Activated CD8-positive, alpha-beta T cell treated with anti-CD3 and anti-CD28 coated beads for 36 hours (primary cell): ENCODE results near the gene SSRP1. TPM values are rescaled to one million over a fixed set of nuclear protein-coding genes. Genes with fewer than 3 reads are reported as not detected.
"Not testable (repeated sequence)": the region's sequence is repeated elsewhere in the genome, so short reads cannot be mapped to it uniquely, and the experiment has no call there.

Source experiments
- ATAC-seq: fragments of 200-7000 bp; cut with Tn5 transposase; one replicate; pipeline ENCODE4 v1.10.0; 2021; ENCODE audit warnings: mild to moderate bottlenecking, moderate library complexity
- CTCF ChIA-PET: fragments of 350-600 bp; sonication (Branson Sonifier 250); formaldehyde crosslinking; loops from one replicate; lab custom pipeline; 2021; ENCODE audit warnings: antibody characterized with exemption; lab: Charles Lee
- POLR2A ChIA-PET: fragments of 350-600 bp; sonication (Branson Sonifier 250); formaldehyde crosslinking; loops from one replicate; lab custom pipeline; 2021; ENCODE audit warnings: antibody characterized with exemption; lab: Charles Lee
- DNase-seq: peaks from one replicate; pipeline ENCODE4 v3.0.0-alpha.2; 2020
- H3K27ac Mint-ChIP-seq: one replicate; pipeline ENCODE4 v1.8.0; 2021; ENCODE audit warnings: mild to moderate bottlenecking, mixed read lengths
- H3K27me3 Mint-ChIP-seq: one replicate; pipeline ENCODE4 v1.8.0; 2021; ENCODE audit warnings: mixed read lengths
- H3K36me3 Mint-ChIP-seq: one replicate; pipeline ENCODE4 v1.8.0; 2021; ENCODE audit warnings: low read depth, mixed read lengths
- H3K4me1 Mint-ChIP-seq: one replicate; pipeline ENCODE4 v1.8.0; 2021; ENCODE audit warnings: low read depth, mixed read lengths
- H3K4me3 Mint-ChIP-seq: one replicate; pipeline ENCODE4 v1.8.0; 2021; ENCODE audit warnings: mild to moderate bottlenecking, moderate library complexity, mixed read lengths
- H3K9me3 Mint-ChIP-seq: one replicate; pipeline ENCODE4 v1.8.0; 2021; ENCODE audit warnings: mixed read lengths
- intact Hi-C: fragments of 100-400 bp; cut with micrococcal nuclease; formaldehyde crosslinking; loops from one replicate; pipeline ENCODE4 v1.10.0; 2022
- total RNA-seq, 2 experiments: library from RNA; stranded (reverse); gene quantifications; one replicate each; pipeline ENCODE4 v1.2.3, GENCODE V29; 2021
- TF ChIP-seq, protein P1 (sequence below): fragments of 200-600 bp; IDR thresholded peaks from one replicate; pipeline ENCODE4 v1.8.0; 2022; ENCODE audit warnings: antibody characterized with exemption, mild to moderate bottlenecking

The SSRP1 gene
- total RNA-seq, 2 experiments from 2014 or later = 284 to 290 TPM

DNA sequence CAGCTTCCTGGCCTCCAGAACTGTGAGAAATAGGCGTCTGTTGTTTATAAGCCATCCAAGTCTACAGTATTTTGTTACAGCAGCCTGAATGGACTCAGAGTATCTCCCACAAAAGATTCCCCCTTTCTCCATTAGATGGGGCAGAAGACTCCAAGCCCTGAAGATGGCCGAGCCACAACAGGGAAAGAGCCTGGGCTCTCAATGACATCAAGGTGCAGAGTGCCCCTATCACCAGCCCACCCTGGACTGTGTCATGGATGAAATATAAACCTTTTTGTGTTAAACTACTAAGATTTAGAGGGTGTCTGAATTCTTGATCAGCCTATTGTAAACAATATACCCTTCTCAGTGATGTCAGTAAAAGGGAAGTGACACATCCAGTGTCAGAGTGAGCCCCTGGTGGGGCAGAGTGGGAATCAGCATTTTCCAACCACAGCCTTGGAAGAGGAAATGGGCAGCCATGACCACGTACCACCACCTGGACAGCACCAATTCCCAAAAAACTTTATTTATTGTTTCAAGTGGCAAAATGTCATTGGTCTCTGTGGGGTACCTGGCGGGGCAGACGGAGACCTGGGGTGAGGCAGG, 36.4 kb downstream of the SSRP1 start:
- Mint-ChIP-seq H3K9me3 (peaks cover 7% of the 10 kb centered on the region), H3K36me3 (peaks cover 45% of the 10 kb centered on the region), H3K27ac (no peak overlapping the region), H3K4me1 (no peaks in the 10 kb centered on the region), H3K4me3 (no peak overlapping the region), H3K27me3 (no peaks in the 10 kb centered on the region)
- intact Hi-C loops = no loop called here
- no peak for ATAC-seq
- no peak for DNase-seq
- ChIA-PET CTCF (no interaction called here), POLR2A (no interaction called here)
- TF ChIP-seq, protein P1, sequence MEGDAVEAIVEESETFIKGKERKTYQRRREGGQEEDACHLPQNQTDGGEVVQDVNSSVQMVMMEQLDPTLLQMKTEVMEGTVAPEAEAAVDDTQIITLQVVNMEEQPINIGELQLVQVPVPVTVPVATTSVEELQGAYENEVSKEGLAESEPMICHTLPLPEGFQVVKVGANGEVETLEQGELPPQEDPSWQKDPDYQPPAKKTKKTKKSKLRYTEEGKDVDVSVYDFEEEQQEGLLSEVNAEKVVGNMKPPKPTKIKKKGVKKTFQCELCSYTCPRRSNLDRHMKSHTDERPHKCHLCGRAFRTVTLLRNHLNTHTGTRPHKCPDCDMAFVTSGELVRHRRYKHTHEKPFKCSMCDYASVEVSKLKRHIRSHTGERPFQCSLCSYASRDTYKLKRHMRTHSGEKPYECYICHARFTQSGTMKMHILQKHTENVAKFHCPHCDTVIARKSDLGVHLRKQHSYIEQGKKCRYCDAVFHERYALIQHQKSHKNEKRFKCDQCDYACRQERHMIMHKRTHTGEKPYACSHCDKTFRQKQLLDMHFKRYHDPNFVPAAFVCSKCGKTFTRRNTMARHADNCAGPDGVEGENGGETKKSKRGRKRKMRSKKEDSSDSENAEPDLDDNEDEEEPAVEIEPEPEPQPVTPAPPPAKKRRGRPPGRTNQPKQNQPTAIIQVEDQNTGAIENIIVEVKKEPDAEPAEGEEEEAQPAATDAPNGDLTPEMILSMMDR = no peak

DNA sequence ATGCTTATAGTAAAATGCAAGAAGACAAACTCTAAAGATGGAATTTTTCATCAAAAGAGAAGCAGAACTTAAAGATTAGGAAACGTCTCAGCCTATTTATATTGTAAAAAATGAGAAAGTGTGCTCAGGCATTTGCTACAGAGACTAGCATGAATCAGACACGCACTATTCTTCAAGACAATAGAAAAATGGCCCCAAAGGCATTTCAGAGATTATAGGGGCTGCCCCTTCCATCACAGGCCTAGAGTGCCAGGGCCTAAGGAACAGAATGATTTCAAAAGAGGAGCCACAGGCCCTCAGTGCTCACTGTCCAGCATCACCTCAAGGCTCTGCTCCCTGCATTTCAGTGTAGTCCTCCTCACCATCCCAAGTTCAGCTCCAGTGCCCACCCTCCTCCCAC, 38.5 kb downstream of the SSRP1 start:
- H3K27me3 Mint-ChIP-seq = no peaks in the 10 kb centered on the region
- intact Hi-C loops = no loop called here
- H3K36me3 Mint-ChIP-seq = peaks cover 44% of the 10 kb centered on the region
- DNase-seq (no peak), ATAC-seq (no peak)
- no peak overlapping the region for H3K4me3 Mint-ChIP-seq
- H3K27ac Mint-ChIP-seq = no peak overlapping the region
- ChIA-PET CTCF (no interaction called here), POLR2A (no interaction called here)
- TF ChIP-seq, protein P1 = no peak
- H3K4me1 Mint-ChIP-seq = no peaks in the 10 kb centered on the region
- H3K9me3 Mint-ChIP-seq = peaks cover 7% of the 10 kb centered on the region

DNA sequence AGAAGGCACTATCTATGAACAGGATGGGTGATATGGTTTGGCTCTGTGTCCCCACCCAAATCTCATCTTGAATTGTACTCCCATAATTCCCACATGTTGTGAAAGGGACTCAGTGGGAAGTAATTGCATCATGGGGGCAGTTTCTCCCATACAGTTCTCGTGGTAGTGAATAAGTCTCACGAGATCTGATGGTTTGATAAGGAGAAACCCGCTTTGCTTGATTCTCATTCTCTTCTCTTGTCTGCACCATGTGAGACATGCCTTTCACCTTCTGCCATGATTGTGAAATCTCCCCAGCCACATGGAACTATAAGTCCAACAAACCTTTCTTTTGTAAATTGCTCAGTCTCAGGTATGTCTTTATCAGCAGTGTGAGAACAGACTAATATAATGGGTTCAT, 39.5 kb downstream of the SSRP1 start:
- H3K27ac Mint-ChIP-seq, H3K9me3 Mint-ChIP-seq, ATAC-seq, POLR2A ChIA-PET, intact Hi-C loops, H3K4me1 Mint-ChIP-seq, H3K4me3 Mint-ChIP-seq, H3K27me3 Mint-ChIP-seq, DNase-seq, CTCF ChIA-PET: not testable (repeated sequence)
- H3K36me3 Mint-ChIP-seq = peaks cover 34% of the 10 kb centered on the region

DNA sequence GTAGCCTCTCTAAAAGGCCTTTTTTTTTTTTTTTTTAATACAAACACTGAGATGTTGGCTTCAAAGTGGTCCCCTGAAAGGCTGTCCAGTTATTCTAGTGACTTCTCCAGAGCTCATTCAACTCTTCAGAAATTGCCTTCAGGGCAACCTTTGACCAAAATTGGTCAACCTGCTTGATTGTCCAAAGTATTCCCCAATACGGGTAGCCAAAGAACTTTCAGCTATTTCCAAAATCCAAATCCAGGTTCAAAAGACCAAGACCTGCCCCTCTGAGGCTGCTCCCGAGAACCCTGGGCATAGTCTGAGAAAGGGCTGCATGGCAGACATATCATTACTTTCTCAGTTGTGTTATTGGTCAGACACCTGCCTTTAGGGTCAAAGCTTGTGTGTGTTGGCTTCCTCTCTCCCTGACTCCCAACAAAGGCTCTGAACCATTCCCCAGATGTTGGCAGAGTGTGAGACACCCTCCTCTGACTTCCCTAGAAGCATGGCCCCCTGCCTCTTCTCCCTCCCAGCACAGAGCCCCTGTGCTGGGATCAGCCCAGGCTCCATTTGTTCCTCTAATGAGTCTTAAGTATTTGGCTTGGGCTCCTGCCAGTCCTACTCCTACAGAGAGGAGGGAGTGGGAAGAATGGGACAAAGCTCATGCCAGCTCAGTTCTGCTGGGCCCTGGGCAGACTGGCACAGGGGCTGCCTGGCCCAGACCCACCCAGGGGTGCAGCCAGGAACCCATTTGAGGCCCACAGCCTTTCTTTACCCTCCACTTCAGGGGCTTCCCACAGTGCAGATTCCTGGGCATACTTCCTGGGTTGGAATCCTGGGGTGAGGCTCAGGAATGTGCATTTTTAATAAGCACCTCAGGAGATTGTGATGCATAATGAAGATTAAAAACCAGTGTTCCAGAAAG, 41.2 kb downstream of the SSRP1 start:
- Mint-ChIP-seq H3K36me3 (peaks cover 18% of the 10 kb centered on the region), H3K4me1 (no peaks in the 10 kb centered on the region), H3K4me3 (no peak overlapping the region), H3K9me3 (peaks cover 6% of the 10 kb centered on the region), H3K27me3 (peaks cover 2% of the 10 kb centered on the region), H3K27ac (no peak overlapping the region)
- CTCF ChIA-PET = interaction anchor here (1.1 to 1.2 kb wide), 2 partner anchors 17 to 45 kb away, joined by 3 to 4 read pairs; no protein-coding TSS in a partner anchor
- DNase-seq = no peak
- POLR2A ChIA-PET = interaction anchor here (1.2 to 1.4 kb wide), 2 partner anchors 14 to 19 kb away, joined by 3 read pairs; no protein-coding TSS in a partner anchor
- TF ChIP-seq, protein P1 = no peak
- intact Hi-C loops = no loop called here
- no peak for ATAC-seq

DNA sequence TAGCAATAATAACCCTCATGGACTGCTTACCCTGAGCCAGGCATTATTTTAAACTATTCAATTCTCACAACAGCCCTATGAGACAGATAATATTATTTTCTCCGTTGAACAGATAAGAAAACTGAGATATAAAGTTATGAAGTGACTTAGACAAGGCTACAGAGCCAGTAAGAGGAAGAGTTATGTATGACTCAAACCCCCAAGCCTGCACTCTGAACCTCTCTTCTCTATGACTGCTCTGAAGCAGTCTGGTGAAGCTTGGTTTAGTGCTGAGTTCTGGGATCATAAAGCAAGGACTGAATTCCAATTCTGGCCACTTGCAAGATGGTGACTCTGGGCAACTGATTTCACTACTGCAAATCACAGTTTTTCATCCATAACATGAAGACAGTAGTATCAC, 45.4 kb downstream of the SSRP1 start:
- intact Hi-C loops = no loop called here
- Mint-ChIP-seq H3K4me3 (no peak overlapping the region), H3K9me3 (no peaks in the 10 kb centered on the region), H3K4me1 (no peaks in the 10 kb centered on the region), H3K36me3 (no peaks in the 10 kb centered on the region), H3K27me3 (peaks cover 5% of the 10 kb centered on the region), H3K27ac (no peak overlapping the region)
- ATAC-seq (no peak), DNase-seq (no peak)
- POLR2A ChIA-PET = no interaction called here
- TF ChIP-seq, protein P1 = no peak
- CTCF ChIA-PET = no interaction called here
